Immature natural killer cell (primary cell): ENCODE measurements around the gene NIPA2. TPM values are rescaled to one million over a fixed set of nuclear protein-coding genes. Genes with fewer than 3 reads are reported as not detected.

Experiments
- DNase-seq, 3 donors: peaks; one replicate each; pipeline ENCODE4 v3.0.0; 2022; ENCODE audit warnings: mixed read lengths in 1 of 3
- H3K27ac Mint-ChIP-seq, 6 donors: one replicate each; pipeline ENCODE4 v1.8.0; 2020; ENCODE audit warnings: mixed read lengths in 6 of 6, mild to moderate bottlenecking in 5 of 6, inconsistent platforms in 4 of 6, moderate library complexity in 3 of 6
- H3K27me3 Mint-ChIP-seq, 3 donors: one replicate each; pipeline ENCODE4 v1.8.0; 2020 to 2021; ENCODE audit warnings: low read depth in 3 of 3, mild to moderate bottlenecking in 3 of 3, mixed read lengths in 3 of 3, moderate library complexity in 3 of 3, inconsistent platforms in 1 of 3
- H3K36me3 Mint-ChIP-seq, 3 donors: one replicate each; pipeline ENCODE4 v1.8.0; 2020; ENCODE audit warnings: mixed read lengths in 3 of 3, inconsistent platforms in 2 of 3, mild to moderate bottlenecking in 2 of 3
- H3K4me1 Mint-ChIP-seq, 2 donors: one replicate each; pipeline ENCODE4 v1.8.0; 2020; ENCODE audit warnings: inconsistent platforms in 2 of 2, mild to moderate bottlenecking in 2 of 2, mixed read lengths in 2 of 2, moderate library complexity in 1 of 2
- H3K4me3 Mint-ChIP-seq, 5 donors: one replicate each; pipeline ENCODE4 v1.8.0; 2020; ENCODE audit warnings: mild to moderate bottlenecking in 5 of 5, mixed read lengths in 5 of 5, inconsistent platforms in 3 of 5, moderate library complexity in 3 of 5
- H3K9me3 Mint-ChIP-seq, 6 donors: one replicate each; pipeline ENCODE4 v1.8.0; 2020; ENCODE audit warnings: mild to moderate bottlenecking in 6 of 6, mixed read lengths in 6 of 6, inconsistent platforms in 4 of 6, moderate library complexity in 3 of 6
- polyA plus RNA-seq, 3 donors: library from polyadenylated mRNA; unstranded; fragments of 300-500 nt; fragmentation: Illumina TruSeq; gene quantifications; one replicate each; pipeline ENCODE4 v1.2.3, GENCODE V29; 2021

The NIPA2 gene
- polyA plus RNA-seq, 3 donors from 2014 or later = 43.6 to 92.3 (median 81.9) TPM

GRCh38 chr15:22810853-22811338 is 27.6 kb upstream of the NIPA2 start:
- no peaks in the 10 kb centered on the region for H3K9me3 Mint-ChIP-seq
- H3K27ac Mint-ChIP-seq = peak overlapping the region in 3 of 6 donors; percentile 31 to 59 (median 53)
- peaks cover 7 to 12% of the 10 kb centered on the region in 2 donors for H3K4me1 Mint-ChIP-seq
- H3K4me3 Mint-ChIP-seq = no peak overlapping the region
- no peaks in the 10 kb centered on the region for H3K27me3 Mint-ChIP-seq
- peaks cover 2 to 9% (median 4%) of the 10 kb centered on the region in 3 donors for H3K36me3 Mint-ChIP-seq
- DNase-seq = no peak

GRCh38 chr15:22811640-22812039 is 26.8 kb upstream of the NIPA2 start:
- DNase-seq = no peak
- no peaks in the 10 kb centered on the region for H3K27me3 Mint-ChIP-seq
- H3K36me3 Mint-ChIP-seq = peaks cover 3 to 9% (median 4%) of the 10 kb centered on the region in 3 donors
- peaks cover 6 to 12% of the 10 kb centered on the region in 2 donors for H3K4me1 Mint-ChIP-seq
- peak overlapping the region in 2 of 6 donors; percentile 62 to 74 for H3K27ac Mint-ChIP-seq
- H3K4me3 Mint-ChIP-seq = no peak overlapping the region
- no peaks in the 10 kb centered on the region for H3K9me3 Mint-ChIP-seq

GRCh38 chr15:22813844-22814243 is 24.6 kb upstream of the NIPA2 start:
- no peaks in the 10 kb centered on the region for H3K27me3 Mint-ChIP-seq
- H3K36me3 Mint-ChIP-seq = peaks cover 3 to 9% (median 4%) of the 10 kb centered on the region in 3 donors
- H3K4me1 Mint-ChIP-seq = peaks cover 6 to 12% of the 10 kb centered on the region in 2 donors
- no peak overlapping the region for H3K4me3 Mint-ChIP-seq
- DNase-seq = no peak
- H3K27ac Mint-ChIP-seq = no peak overlapping the region
- no peaks in the 10 kb centered on the region for H3K9me3 Mint-ChIP-seq

- Mint-ChIP-seq H3K4me1 (peaks cover under 1 to 1% of the 10 kb centered on the region in 2 donors), H3K27ac (no peak overlapping the region)
These were observed 22.7 kb upstream of the NIPA2 start for GRCh38 chr15:22815766-22816165.

GRCh38 chr15:22819651-22820050 is 18.8 kb upstream of the NIPA2 start:
- no peak overlapping the region for H3K27ac Mint-ChIP-seq
- H3K9me3 Mint-ChIP-seq = no peaks in the 10 kb centered on the region
- no peak overlapping the region for H3K4me3 Mint-ChIP-seq

More at GRCh38 chr15:22815766-22816165, 22.7 kb upstream of the NIPA2 start:
- H3K9me3 Mint-ChIP-seq = no peaks in the 10 kb centered on the region
- DNase-seq = no peak
- H3K4me3 Mint-ChIP-seq = no peak overlapping the region
- peaks cover 3 to 9% (median 4%) of the 10 kb centered on the region in 3 donors for H3K36me3 Mint-ChIP-seq
- H3K27me3 Mint-ChIP-seq = no peaks in the 10 kb centered on the region

GRCh38 chr15:22823495-22824128 is 14.9 kb upstream of the NIPA2 start:
- no peaks in the 10 kb centered on the region for H3K27me3 Mint-ChIP-seq
- DNase-seq = no peak
- H3K36me3 Mint-ChIP-seq = peaks cover 25 to 43% (median 37%) of the 10 kb centered on the region in 3 donors
- H3K27ac Mint-ChIP-seq = no peak overlapping the region
- H3K4me3 Mint-ChIP-seq = no peak overlapping the region
- no peaks in the 10 kb centered on the region for H3K4me1 Mint-ChIP-seq
- no peaks in the 10 kb centered on the region for H3K9me3 Mint-ChIP-seq

More at GRCh38 chr15:22819651-22820050, 18.8 kb upstream of the NIPA2 start:
- H3K36me3 Mint-ChIP-seq = peaks cover 21 to 30% (median 24%) of the 10 kb centered on the region in 3 donors
- no peaks in the 10 kb centered on the region for H3K4me1 Mint-ChIP-seq
- H3K27me3 Mint-ChIP-seq = no peaks in the 10 kb centered on the region
- DNase-seq = no peak

GRCh38 chr15:22827125-22827524 is 11.3 kb upstream of the NIPA2 start:
- Mint-ChIP-seq H3K9me3 (no peaks in the 10 kb centered on the region), H3K27me3 (no peaks in the 10 kb centered on the region), H3K4me3 (no peak overlapping the region), H3K4me1 (no peaks in the 10 kb centered on the region), H3K27ac (no peak overlapping the region), H3K36me3 (peaks cover 18 to 32% (median 27%) of the 10 kb centered on the region in 3 donors)
- no peak for DNase-seq

- Mint-ChIP-seq H3K9me3 (no peaks in the 10 kb centered on the region), H3K4me3 (no peak overlapping the region), H3K27ac (no peak overlapping the region), H3K4me1 (no peaks in the 10 kb centered on the region), H3K36me3 (peaks cover 7 to 16% (median 15%) of the 10 kb centered on the region in 3 donors), H3K27me3 (no peaks in the 10 kb centered on the region)
- DNase-seq = no peak
These were observed 7.0 kb upstream of the NIPA2 start for GRCh38 chr15:22831473-22831872.

- H3K4me3 Mint-ChIP-seq = peak overlapping the region; percentile 90 to 98 (median 93)
- H3K36me3 Mint-ChIP-seq = peaks cover 0 to 6% (median 0%) of the 10 kb centered on the region in 3 donors
- DNase-seq = peak in 1 of 3 donors; percentile 2
- no peaks in the 10 kb centered on the region for H3K9me3 Mint-ChIP-seq
- peaks cover 37 to 38% of the 10 kb centered on the region in 2 donors for H3K4me1 Mint-ChIP-seq
- peak overlapping the region; percentile 90 to 98 (median 96) for H3K27ac Mint-ChIP-seq
- H3K27me3 Mint-ChIP-seq = peaks cover 0 to 10% (median 4%) of the 10 kb centered on the region in 3 donors
These were observed 705 bp downstream of the NIPA2 start for GRCh38 chr15:22839046-22839695.

GRCh38 chr15:22844421-22845288 is 6.2 kb downstream of the NIPA2 start:
- DNase-seq = no peak
- H3K36me3 Mint-ChIP-seq = peaks cover 3 to 17% (median 6%) of the 10 kb centered on the region in 3 donors
- peaks cover 0 to 1% (median 0%) of the 10 kb centered on the region in 3 donors for H3K27me3 Mint-ChIP-seq
- no peak overlapping the region for H3K4me3 Mint-ChIP-seq
- H3K9me3 Mint-ChIP-seq = no peaks in the 10 kb centered on the region
- peak overlapping the region in 2 of 6 donors; percentile 41 to 53 for H3K27ac Mint-ChIP-seq
- H3K4me1 Mint-ChIP-seq = peaks cover 46 to 67% of the 10 kb centered on the region in 2 donors

- Mint-ChIP-seq H3K9me3 (no peaks in the 10 kb centered on the region), H3K27ac (peak overlapping the region in 2 of 6 donors; percentile 7 to 53), H3K27me3 (peaks cover 0 to 1% (median 0%) of the 10 kb centered on the region in 3 donors), H3K4me1 (peaks cover 46 to 67% of the 10 kb centered on the region in 2 donors), H3K36me3 (peaks cover 3 to 17% (median 6%) of the 10 kb centered on the region in 3 donors), H3K4me3 (no peak overlapping the region)
- no peak for DNase-seq
These were observed 6.9 kb downstream of the NIPA2 start for GRCh38 chr15:22845289-22845900.

GRCh38 chr15:22846073-22846472 is 7.6 kb downstream of the NIPA2 start:
- Mint-ChIP-seq H3K27me3 (peaks cover 0 to 1% (median 0%) of the 10 kb centered on the region in 3 donors), H3K4me1 (peaks cover 46 to 67% of the 10 kb centered on the region in 2 donors), H3K27ac (peak overlapping the region in 2 of 6 donors; percentile 7 to 78), H3K4me3 (no peak overlapping the region), H3K9me3 (no peaks in the 10 kb centered on the region), H3K36me3 (peaks cover 3 to 17% (median 6%) of the 10 kb centered on the region in 3 donors)
- no peak for DNase-seq

GRCh38 chr15:22850055-22850454 is 11.6 kb downstream of the NIPA2 start:
- H3K27ac Mint-ChIP-seq = peak overlapping the region; percentile 34 to 71 (median 47)
- DNase-seq = no peak
- no peak overlapping the region for H3K4me3 Mint-ChIP-seq
- peaks cover 31 to 59% of the 10 kb centered on the region in 2 donors for H3K4me1 Mint-ChIP-seq
- H3K9me3 Mint-ChIP-seq = no peaks in the 10 kb centered on the region
- H3K27me3 Mint-ChIP-seq = peaks cover 0 to 1% (median 0%) of the 10 kb centered on the region in 3 donors
- peaks cover 3 to 25% (median 4%) of the 10 kb centered on the region in 3 donors for H3K36me3 Mint-ChIP-seq
